GM12864 (cell line): ENCODE results near the gene MED27.

Source experiments
- DNase-seq: peaks from one replicate; pipeline ENCODE4 v3.0.0-alpha.2; 2011; ENCODE audit warnings: low read depth
- H3K4me3 ChIP-seq: 2 replicates; pipeline ENCODE4 v1.5.1; 2011; ENCODE audit warnings: mild to moderate bottlenecking, low read depth, low read length, control low read depth
- CTCF ChIP-seq: IDR thresholded peaks from 2 replicates; pipeline ENCODE4 v1.5.1; 2011; ENCODE audit warnings: low read depth, mild to moderate bottlenecking, moderate library complexity, low read length, control low read depth, inconsistent platforms; ENCODE audit errors: missing control alignments

MED27 gene

GRCh38 chr9:131865446-131866195 lies 214.0 kb downstream of the MED27 start:
- no peak for TF ChIP-seq CTCF
- no peak overlapping the region for H3K4me3 ChIP-seq
- DNase-seq, result no peak

GRCh38 chr9:131864531-131864930 lies 215.1 kb downstream of the MED27 start:
- TF ChIP-seq CTCF, result no peak
- no peak for DNase-seq

GRCh38 chr9:131863306-131863896 lies 216.3 kb downstream of the MED27 start:
- TF ChIP-seq CTCF, result no peak
- no peak for DNase-seq
- no peak overlapping the region for H3K4me3 ChIP-seq

More at GRCh38 chr9:131864531-131864930, 215.1 kb downstream of the MED27 start:
- H3K4me3 ChIP-seq, result no peak overlapping the region

- DNase-seq, result no peak
- TF ChIP-seq CTCF, result no peak
- H3K4me3 ChIP-seq, result no peak overlapping the region
Observed at GRCh38 chr9:131862261-131862660, 217.4 kb downstream of the MED27 start.

GRCh38 chr9:131860430-131860829 lies 219.2 kb downstream of the MED27 start:
- DNase-seq, result no peak
- no peak for TF ChIP-seq CTCF

GRCh38 chr9:131858147-131858546 lies 221.5 kb downstream of the MED27 start:
- no peak for TF ChIP-seq CTCF
- no peak overlapping the region for H3K4me3 ChIP-seq
- DNase-seq, result no peak

More at GRCh38 chr9:131860430-131860829, 219.2 kb downstream of the MED27 start:
- H3K4me3 ChIP-seq, result no peak overlapping the region
